Measurements from ENCODE around the gene PREX1.
"Not testable (repeated sequence)": the region's sequence is repeated elsewhere in the genome, so short reads cannot be mapped to it uniquely, and the experiment has no call there.

PREX1 gene

DNA sequence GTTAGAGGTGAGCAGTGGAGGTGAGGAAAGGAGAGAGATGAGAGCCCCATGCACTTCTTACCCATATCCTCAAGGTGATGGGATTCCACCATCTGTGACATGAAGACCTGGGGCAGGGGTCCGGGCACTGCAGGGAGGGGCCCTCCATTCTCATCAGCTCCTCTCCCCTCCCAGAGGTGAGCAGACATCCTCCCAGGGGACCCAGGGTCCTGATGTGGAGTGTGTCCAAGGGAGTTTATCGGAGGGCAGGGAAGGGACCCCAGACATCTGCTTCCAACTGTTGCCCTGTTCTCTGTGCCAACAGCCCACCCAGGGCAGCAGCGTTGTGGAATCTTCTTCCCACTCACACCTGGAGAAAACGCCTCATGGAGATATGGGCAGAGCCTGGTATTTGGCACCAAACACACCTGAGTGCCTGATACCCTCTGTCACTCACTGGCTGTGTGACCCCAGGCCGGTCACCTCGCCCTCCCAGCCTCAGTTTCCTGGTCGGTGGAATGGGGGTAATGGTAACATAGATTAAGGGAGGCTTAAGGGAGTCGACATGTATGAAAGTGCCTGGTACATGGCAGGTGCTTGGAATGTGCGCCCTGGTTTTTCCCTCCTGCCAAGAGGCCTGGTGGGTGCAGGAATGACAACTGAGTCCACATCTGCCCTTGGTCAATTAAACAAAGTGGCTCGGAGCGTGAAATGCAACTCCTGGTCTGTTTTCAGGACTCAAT, 227.9 kb downstream of the PREX1 start:
- Mint-ChIP-seq H3K4me1 (ENCODE audit: low read depth) (no peaks in the 10 kb centered on the region), H3K27me3 (peaks cover 10% of the 10 kb centered on the region), H3K36me3 (ENCODE audit: low read depth) (no peaks in the 10 kb centered on the region), H3K27ac (no peak overlapping the region), H3K9me3 (no peaks in the 10 kb centered on the region), H3K4me3 (no peak overlapping the region)
- intact Hi-C loops (cut with micrococcal nuclease) = no loop called here

- H3K9me3 Mint-ChIP-seq = no peaks in the 10 kb centered on the region
- intact Hi-C loops (cut with micrococcal nuclease) = no loop called here
- H3K27ac Mint-ChIP-seq = no peak overlapping the region
- H3K4me3 Mint-ChIP-seq = no peak overlapping the region
- no peaks in the 10 kb centered on the region for H3K36me3 Mint-ChIP-seq (ENCODE audit: low read depth)
- H3K4me1 Mint-ChIP-seq (ENCODE audit: low read depth) = no peaks in the 10 kb centered on the region
- H3K27me3 Mint-ChIP-seq = peaks cover 8% of the 10 kb centered on the region
These were observed 228.6 kb downstream of the PREX1 start for GRCh38 chr20:48599106-48599747.

DNA sequence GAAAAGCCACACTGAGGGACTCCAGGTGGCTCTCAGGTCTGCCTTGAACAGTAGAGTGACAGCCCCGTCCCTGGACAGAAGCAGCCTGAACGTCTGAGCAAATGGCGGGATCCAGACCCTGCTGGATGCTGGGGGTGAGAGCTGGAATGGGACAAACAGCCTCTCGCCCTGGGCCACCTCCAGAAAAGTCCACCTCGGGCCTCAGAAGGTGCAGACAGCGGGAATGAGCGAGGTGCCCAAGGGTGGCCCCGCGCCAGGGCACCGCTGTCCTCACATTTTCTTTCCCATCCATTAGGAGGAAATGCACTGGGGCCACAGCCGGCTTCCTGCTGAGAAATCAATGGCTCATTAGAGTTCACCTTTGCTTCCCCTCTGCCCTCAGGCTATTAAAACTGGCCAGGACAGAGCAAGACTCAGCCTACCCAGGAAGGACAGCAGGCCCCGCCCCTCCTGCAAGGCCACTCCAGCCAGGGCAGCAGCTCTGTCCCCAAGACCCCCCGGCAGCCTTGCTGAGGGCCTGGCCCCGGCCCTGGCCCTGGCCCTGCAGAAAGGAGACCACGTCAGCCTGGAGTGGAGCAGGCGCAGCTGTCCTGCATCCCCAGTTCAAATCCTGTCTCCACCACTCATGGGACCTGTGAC, 229.4 kb downstream of the PREX1 start:
- H3K9me3 Mint-ChIP-seq; H3K27me3 Mint-ChIP-seq; H3K4me1 Mint-ChIP-seq (ENCODE audit: low read depth); H3K36me3 Mint-ChIP-seq (ENCODE audit: low read depth); H3K27ac Mint-ChIP-seq; H3K4me3 Mint-ChIP-seq; intact Hi-C loops (cut with micrococcal nuclease): not testable (repeated sequence)

DNA sequence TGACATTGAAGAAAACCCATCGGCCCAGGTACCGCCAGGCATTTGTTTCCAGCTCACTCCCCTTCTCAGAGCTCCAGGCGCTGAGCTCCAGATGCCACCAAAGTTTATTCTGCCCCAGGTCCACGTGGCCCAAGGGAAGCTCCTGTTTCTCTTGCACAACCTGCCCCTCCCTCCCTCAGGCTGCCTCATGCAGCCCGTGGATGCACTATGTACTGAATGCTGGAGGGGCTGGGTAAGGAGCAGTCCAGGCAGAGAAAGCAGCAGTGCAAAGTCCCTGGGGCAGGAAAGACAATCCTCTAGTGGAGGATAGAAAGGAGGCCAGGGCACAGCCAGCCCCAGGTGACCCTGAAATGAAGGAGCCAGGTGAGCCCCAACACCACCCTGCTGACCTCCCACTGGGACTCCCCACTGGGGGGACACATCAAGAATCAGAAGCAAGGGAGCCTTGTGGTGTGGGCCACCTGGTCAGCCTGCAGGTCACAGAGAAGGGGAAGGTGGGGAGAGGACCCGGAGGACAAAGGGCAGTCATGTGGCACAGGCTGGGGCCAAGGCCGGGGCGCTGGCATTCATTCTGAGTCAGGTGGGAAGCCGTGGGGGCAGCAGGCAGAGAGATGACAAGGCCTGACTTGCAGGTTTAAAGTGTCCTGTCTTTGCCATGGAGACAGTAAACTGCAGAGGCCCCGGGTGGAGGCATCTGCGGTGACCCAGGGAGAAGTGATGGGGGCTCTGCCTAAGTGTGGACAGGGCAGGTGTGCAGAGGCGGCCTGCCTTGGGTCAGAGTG, 230.1 kb downstream of the PREX1 start:
- H3K27me3 Mint-ChIP-seq = peaks cover 8% of the 10 kb centered on the region
- H3K4me1 Mint-ChIP-seq (ENCODE audit: low read depth) = no peaks in the 10 kb centered on the region
- no peak overlapping the region for H3K27ac Mint-ChIP-seq
- no peaks in the 10 kb centered on the region for H3K36me3 Mint-ChIP-seq (ENCODE audit: low read depth)
- H3K4me3 Mint-ChIP-seq = no peak overlapping the region
- intact Hi-C loops (cut with micrococcal nuclease) = no loop called here
- H3K9me3 Mint-ChIP-seq = no peaks in the 10 kb centered on the region

GRCh38 chr20:48596334-48596898, 231.4 kb downstream of the PREX1 start:
- intact Hi-C loops (cut with micrococcal nuclease) = no loop called here
- H3K36me3 Mint-ChIP-seq (ENCODE audit: low read depth) = no peaks in the 10 kb centered on the region
- H3K4me1 Mint-ChIP-seq (ENCODE audit: low read depth) = no peaks in the 10 kb centered on the region
- H3K4me3 Mint-ChIP-seq = no peak overlapping the region
- H3K27ac Mint-ChIP-seq = no peak overlapping the region
- no peaks in the 10 kb centered on the region for H3K9me3 Mint-ChIP-seq
- peaks cover 14% of the 10 kb centered on the region for H3K27me3 Mint-ChIP-seq

- no peaks in the 10 kb centered on the region for H3K4me1 Mint-ChIP-seq (ENCODE audit: low read depth)
- H3K9me3 Mint-ChIP-seq = no peaks in the 10 kb centered on the region
- intact Hi-C loops (cut with micrococcal nuclease) = no loop called here
- no peak overlapping the region for H3K4me3 Mint-ChIP-seq
- H3K27me3 Mint-ChIP-seq = peaks cover 14% of the 10 kb centered on the region
- H3K36me3 Mint-ChIP-seq (ENCODE audit: low read depth) = no peaks in the 10 kb centered on the region
- H3K27ac Mint-ChIP-seq = no peak overlapping the region
These were observed 232.1 kb downstream of the PREX1 start for GRCh38 chr20:48595495-48596333.

DNA sequence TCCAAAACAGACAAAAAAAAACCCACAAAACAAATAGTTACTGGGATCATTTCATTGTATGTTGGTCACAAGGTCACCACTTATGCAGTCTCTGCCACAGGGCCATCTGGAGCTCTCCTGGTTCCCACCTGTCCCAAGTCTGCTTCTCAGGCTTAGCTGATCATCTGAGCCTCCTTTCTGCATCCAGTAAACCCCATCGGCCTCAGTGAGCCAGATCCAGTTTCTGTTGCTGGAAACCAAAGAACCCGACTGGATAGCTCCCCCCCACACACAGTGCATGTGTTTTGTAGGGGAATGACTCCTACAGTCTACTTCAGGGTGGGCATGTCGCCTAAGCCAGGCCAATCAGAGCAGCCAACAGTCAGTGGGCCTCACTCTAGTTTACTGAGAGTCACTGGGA, 233.3 kb downstream of the PREX1 start:
- H3K27me3 Mint-ChIP-seq = peaks cover 13% of the 10 kb centered on the region
- intact Hi-C loops (cut with micrococcal nuclease) = no loop called here
- no peak overlapping the region for H3K27ac Mint-ChIP-seq
- H3K36me3 Mint-ChIP-seq (ENCODE audit: low read depth) = no peaks in the 10 kb centered on the region
- H3K4me1 Mint-ChIP-seq (ENCODE audit: low read depth) = no peaks in the 10 kb centered on the region
- no peak overlapping the region for H3K4me3 Mint-ChIP-seq
- no peaks in the 10 kb centered on the region for H3K9me3 Mint-ChIP-seq

GRCh38 chr20:48592107-48592940, 235.5 kb downstream of the PREX1 start:
- no peaks in the 10 kb centered on the region for H3K9me3 Mint-ChIP-seq
- intact Hi-C loops (cut with micrococcal nuclease) = no loop called here
- H3K27ac Mint-ChIP-seq = no peak overlapping the region
- H3K27me3 Mint-ChIP-seq = peaks cover 10% of the 10 kb centered on the region
- no peak overlapping the region for H3K4me3 Mint-ChIP-seq
- H3K4me1 Mint-ChIP-seq (ENCODE audit: low read depth) = no peaks in the 10 kb centered on the region
- H3K36me3 Mint-ChIP-seq (ENCODE audit: low read depth) = no peaks in the 10 kb centered on the region

- Mint-ChIP-seq H3K4me1 (ENCODE audit: low read depth) (no peaks in the 10 kb centered on the region), H3K4me3 (no peak overlapping the region), H3K9me3 (peaks cover 9% of the 10 kb centered on the region), H3K27ac (no peak overlapping the region), H3K27me3 (peaks cover 21% of the 10 kb centered on the region), H3K36me3 (ENCODE audit: low read depth) (no peaks in the 10 kb centered on the region)
- intact Hi-C loops (cut with micrococcal nuclease) = no loop called here
These were observed 241.1 kb downstream of the PREX1 start for GRCh38 chr20:48586730-48587129.

DNA sequence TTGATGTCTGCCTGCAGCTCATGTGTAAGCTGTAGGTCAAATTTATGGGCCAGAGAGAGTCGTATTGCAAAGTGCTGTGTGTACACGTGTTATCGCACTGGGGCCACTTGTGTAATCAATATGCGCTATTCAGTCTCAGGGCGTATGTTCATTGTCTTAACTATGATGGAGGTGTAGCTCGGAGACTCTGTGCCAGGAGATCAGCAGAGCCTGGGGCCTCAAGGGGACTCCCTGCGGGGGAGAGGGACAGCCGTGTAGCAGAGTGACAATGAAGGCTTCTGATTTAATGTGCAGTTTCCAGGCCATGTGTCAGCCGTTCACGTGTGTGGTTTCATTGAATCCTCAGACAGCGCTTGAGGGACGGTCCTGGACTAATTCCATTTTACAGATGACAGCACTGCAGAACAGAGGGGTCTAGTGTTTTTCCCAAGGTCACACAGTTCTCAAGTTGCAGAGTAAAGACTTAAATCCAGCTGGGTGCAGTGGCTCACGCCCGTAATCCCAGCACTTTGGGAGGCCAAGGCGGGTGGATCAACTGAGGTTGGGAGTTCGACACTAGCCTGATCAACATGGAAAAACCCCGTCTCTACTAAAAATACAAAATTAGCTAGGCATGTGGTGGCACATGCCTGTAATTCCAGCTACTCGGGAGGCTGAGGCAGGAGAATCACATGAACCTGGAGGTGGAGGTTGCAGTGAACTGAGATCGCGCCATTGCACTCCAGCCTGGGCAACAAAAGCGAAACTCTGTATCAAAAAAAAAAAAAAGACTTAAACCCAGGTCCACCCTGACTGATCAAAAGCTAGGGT, 242.5 kb downstream of the PREX1 start:
- intact Hi-C loops (cut with micrococcal nuclease) = no loop called here

GRCh38 chr20:48584391-48585060, 243.3 kb downstream of the PREX1 start:
- H3K36me3 Mint-ChIP-seq (ENCODE audit: low read depth) = no peaks in the 10 kb centered on the region
- no peak overlapping the region for H3K27ac Mint-ChIP-seq
- no peak overlapping the region for H3K4me3 Mint-ChIP-seq
- peaks cover 21% of the 10 kb centered on the region for H3K27me3 Mint-ChIP-seq
- intact Hi-C loops (cut with micrococcal nuclease) = no loop called here
- peaks cover 9% of the 10 kb centered on the region for H3K9me3 Mint-ChIP-seq
- no peaks in the 10 kb centered on the region for H3K4me1 Mint-ChIP-seq (ENCODE audit: low read depth)

More for the DNA sequence above, 242.5 kb downstream of the PREX1 start:
- Mint-ChIP-seq H3K36me3 (ENCODE audit: low read depth) (no peaks in the 10 kb centered on the region), H3K27ac (no peak overlapping the region), H3K9me3 (peaks cover 9% of the 10 kb centered on the region), H3K4me1 (ENCODE audit: low read depth) (no peaks in the 10 kb centered on the region), H3K27me3 (peaks cover 21% of the 10 kb centered on the region), H3K4me3 (no peak overlapping the region)
